BJ (cell line): ENCODE results near the gene CTPS1. TPM values are rescaled to one million over a fixed set of nuclear protein-coding genes. Genes with fewer than 3 reads are reported as not detected.
A peak's percentile ranks its signal among the peaks of the same experiment; 100 is the strongest.

Experiments
- CTCF ChIA-PET: fragments of 350-600 bp; formaldehyde crosslinking; extraction: SDS; loops from one replicate; lab custom pipeline; 2021; ENCODE audit warnings: antibody characterized with exemption, inconsistent platforms; lab: Yijun Ruan, JAX
- POLR2A ChIA-PET: fragments of 300-600 bp; sonication (Branson Sonifier 250); formaldehyde crosslinking; extraction: SDS; loops from one replicate; lab custom pipeline; 2021; ENCODE audit warnings: antibody characterized with exemption; lab: Charles Lee
- DNase-seq: peaks from one replicate; pipeline ENCODE4 v3.0.0-alpha.2; 2011; ENCODE audit warnings: low read depth
- H3K27me3 ChIP-seq: 2 replicates; pipeline ENCODE4 v1.6.0; 2011; ENCODE audit warnings: low read length; ENCODE audit not compliant: control insufficient read depth, insufficient read depth
- H3K36me3 ChIP-seq: 2 replicates; pipeline ENCODE4 v1.5.1; 2011; ENCODE audit warnings: low read length; ENCODE audit not compliant: control insufficient read depth, insufficient read depth
- H3K4me3 ChIP-seq: 2 replicates; pipeline ENCODE4 v1.5.1; 2011; ENCODE audit warnings: low read depth, mild to moderate bottlenecking, control low read depth, low read length
- CTCF ChIP-seq: IDR thresholded peaks from 2 replicates; pipeline ENCODE4 v1.5.1; 2011; ENCODE audit warnings: low read depth, mild to moderate bottlenecking, control low read depth, inconsistent platforms, low read length, moderate library complexity; ENCODE audit not compliant: insufficient read depth
- polyA plus RNA-seq: library from polyadenylated mRNA; depleted of rRNA; stranded (reverse); fragments of >200 nt; gene quantifications from 2 replicates; pipeline ENCODE4 v1.2.3, GENCODE V29; 2011

CTPS1 gene
- polyA plus RNA-seq, 1 experiment, result 45.1 TPM

- CTCF ChIA-PET, result interaction anchor here (0.8 to 1.2 kb wide), 4 partner anchors 15 to 95 kb away, joined by 3 to 6 read pairs (median 3); partner anchors contain the start of gene CITED4
- POLR2A ChIA-PET, result no interaction called here
- DNase-seq, result no peak
- Histone ChIP-seq H3K4me3 (no peak overlapping the region), H3K36me3 (no peaks in the 10 kb centered on the region), H3K27me3 (no peaks in the 10 kb centered on the region)
- no peak for TF ChIP-seq CTCF
These were observed 34.0 kb upstream of the CTPS1 start for GRCh38 chr1:40945491-40945973.

GRCh38 chr1:40948741-40949443 is 30.6 kb upstream of the CTPS1 start:
- Histone ChIP-seq H3K27me3 (no peaks in the 10 kb centered on the region), H3K36me3 (no peaks in the 10 kb centered on the region), H3K4me3 (no peak overlapping the region)
- POLR2A ChIA-PET, result no interaction called here
- peak; percentile 16 for DNase-seq
- TF ChIP-seq CTCF, result peak; percentile 80
- CTCF ChIA-PET, result interaction anchor here (0.6 to 10.4 kb wide), 27 partner anchors 10 to 417 kb away, joined by 3 to 476 read pairs (median 3); partner anchors contain the start of gene CITED4

- no peak for TF ChIP-seq CTCF
- ChIA-PET POLR2A (no interaction called here), CTCF (interaction anchor here (0.6 to 10.4 kb wide), 19 partner anchors 11 to 417 kb away, joined by 3 to 476 read pairs (median 5); partner anchors contain the start of gene CITED4)
- H3K36me3 ChIP-seq, result no peaks in the 10 kb centered on the region
- H3K4me3 ChIP-seq, result no peak overlapping the region
- DNase-seq, result no peak
- no peaks in the 10 kb centered on the region for H3K27me3 ChIP-seq
These were observed 29.9 kb upstream of the CTPS1 start for GRCh38 chr1:40949563-40949962.

GRCh38 chr1:40951943-40952743 is 27.4 kb upstream of the CTPS1 start:
- ChIA-PET CTCF (interaction anchor here (0.6 to 10.4 kb wide), 37 partner anchors 8 to 392 kb away, joined by 3 to 476 read pairs (median 4); partner anchors contain the start of genes CITED4, CTPS1 and NFYC), POLR2A (no interaction called here)
- no peak for DNase-seq
- no peaks in the 10 kb centered on the region for H3K27me3 ChIP-seq
- no peaks in the 10 kb centered on the region for H3K36me3 ChIP-seq
- peak; percentile 96 for TF ChIP-seq CTCF
- H3K4me3 ChIP-seq, result no peak overlapping the region
